Iris pigment epithelial cell (primary cell): ENCODE results near the gene CENPP.

ENCODE experiments used
- DNase-seq: peaks from one replicate; pipeline ENCODE4 v3.0.0-alpha.2; 2011; ENCODE audit warnings: low read depth

The CENPP gene

DNA sequence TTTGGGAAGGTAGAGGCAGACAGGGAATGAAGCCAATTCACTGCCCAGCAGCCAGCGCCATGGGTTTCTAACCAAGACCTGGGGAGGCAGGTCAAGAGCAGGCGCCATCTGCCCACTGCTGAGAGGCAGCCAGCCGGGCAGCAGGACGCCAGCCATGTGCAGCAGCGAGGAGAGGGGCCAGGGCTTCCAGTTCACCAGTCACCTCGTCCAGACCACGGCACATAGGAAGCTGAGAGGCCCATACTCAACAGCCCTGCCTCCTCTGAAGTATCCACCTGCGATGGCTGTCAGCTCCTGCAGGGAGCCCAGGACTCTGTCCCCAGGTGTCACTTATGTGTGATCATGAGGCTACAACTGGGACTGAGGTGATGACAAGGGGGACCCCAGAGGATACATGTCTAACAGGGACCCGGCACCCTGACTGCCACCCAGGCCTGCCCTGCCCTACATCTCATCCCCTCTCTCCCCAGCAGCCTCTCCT is 314.1 kb downstream of the CENPP start:
- DNase-seq = no peak

- no peak for DNase-seq
These were observed 314.8 kb downstream of the CENPP start for GRCh38 chr9:92640398-92641091.

GRCh38 chr9:92641092-92641809 is 315.5 kb downstream of the CENPP start:
- no peak for DNase-seq

DNA sequence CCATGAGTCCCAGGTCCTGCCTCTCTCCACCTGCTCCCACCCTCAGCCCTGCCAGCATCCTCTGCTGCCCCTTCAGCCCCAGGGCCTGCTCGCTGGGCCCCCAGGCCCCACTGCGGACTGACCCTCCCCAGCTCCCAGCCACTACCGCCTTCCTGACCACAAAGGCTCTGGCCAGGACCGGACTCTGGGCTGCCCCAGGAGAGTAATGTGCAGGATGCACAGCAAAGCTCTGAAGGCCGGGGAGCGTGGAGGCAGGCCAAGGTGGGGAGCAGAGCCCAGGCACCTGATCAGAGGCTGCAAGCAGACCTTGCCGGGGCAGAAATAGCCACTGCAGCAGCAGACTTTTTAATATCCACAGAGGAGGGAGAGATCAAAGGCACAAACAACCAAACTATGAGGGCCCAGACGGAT is 316.3 kb downstream of the CENPP start:
- no peak for DNase-seq

DNA sequence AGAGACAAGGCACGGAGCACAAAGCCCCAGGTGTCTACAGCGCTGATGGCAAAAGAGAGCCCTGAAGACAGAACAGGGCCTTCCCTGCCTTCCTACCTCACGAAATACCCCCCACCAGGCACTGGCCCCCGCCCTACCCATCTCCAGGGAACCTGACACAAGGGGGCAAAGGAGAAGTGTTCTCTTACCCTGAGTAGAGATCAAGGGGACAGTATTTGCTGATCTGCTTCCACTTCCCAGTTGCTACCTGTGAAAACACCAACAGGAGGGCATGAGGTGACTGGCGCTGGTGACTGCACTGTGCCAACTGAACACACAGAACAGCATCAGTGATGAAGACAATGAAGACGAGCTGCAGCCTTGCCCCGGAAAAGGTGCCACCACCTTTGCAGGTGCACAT is 316.8 kb downstream of the CENPP start:
- DNase-seq = no peak

GRCh38 chr9:92644278-92644677 is 318.5 kb downstream of the CENPP start:
- no peak for DNase-seq

DNA sequence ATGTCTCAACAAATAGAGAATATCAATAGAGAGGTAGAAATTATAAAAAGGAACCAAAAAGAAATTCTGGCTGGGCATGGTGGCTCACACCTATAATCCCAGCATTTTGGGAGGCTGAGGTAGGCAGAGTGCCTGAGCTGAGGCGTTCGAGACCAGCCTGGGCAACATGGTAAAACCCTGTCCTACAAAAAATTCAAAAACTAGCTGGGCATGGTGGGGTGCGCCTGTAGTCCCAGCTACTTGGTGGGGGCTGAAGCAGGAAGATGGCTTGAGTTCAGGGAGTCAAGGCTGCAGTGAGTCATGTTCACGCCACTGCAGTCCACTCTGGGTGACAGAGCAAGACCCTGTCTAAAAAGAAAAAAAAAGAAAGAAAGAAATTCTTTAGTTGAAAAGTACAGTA is 319.3 kb downstream of the CENPP start:
- no peak for DNase-seq

GRCh38 chr9:92647671-92648473 is 322.1 kb downstream of the CENPP start:
- no peak for DNase-seq

- DNase-seq = no peak
These were observed 322.8 kb downstream of the CENPP start for GRCh38 chr9:92648474-92648971.

DNA sequence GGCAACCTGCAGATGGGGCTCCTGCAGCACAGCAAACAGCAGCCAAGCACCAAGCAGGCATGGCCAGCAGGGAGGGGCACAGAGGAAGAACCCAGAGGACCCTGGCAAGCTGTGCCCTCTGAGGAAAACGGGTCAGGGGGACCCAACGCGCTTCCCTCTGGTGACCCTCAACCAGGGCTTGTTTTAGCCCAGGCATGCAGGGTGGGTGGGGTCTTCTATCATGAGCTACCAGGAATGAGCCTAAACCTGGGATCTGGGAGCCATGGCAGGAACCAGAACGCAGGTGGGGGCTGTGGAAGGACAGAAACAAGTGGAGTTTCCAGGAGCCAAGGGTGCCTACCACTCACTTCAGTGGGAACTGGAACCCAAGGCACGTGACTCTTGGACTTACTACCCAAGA is 323.3 kb downstream of the CENPP start:
- no peak for DNase-seq

DNA sequence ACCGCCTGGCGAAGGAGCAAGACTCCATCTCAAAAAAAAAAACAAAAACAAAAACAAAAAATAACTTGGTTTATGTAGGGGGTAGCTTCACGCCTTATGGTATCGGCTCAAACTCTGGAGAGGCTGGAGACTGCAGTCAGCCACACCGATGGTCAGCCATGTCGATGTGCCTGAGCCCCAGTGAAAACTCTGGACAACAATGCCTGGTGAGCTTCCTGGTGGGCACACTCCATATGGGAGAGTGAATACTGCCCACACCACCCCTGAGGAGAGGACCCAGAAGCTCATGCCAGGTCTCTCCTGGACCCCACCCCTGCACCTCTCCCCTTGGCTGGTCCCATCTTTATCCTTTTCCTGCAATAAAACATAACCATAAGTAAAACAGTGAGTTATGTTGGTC is 324.5 kb downstream of the CENPP start:
- no peak for DNase-seq

DNA sequence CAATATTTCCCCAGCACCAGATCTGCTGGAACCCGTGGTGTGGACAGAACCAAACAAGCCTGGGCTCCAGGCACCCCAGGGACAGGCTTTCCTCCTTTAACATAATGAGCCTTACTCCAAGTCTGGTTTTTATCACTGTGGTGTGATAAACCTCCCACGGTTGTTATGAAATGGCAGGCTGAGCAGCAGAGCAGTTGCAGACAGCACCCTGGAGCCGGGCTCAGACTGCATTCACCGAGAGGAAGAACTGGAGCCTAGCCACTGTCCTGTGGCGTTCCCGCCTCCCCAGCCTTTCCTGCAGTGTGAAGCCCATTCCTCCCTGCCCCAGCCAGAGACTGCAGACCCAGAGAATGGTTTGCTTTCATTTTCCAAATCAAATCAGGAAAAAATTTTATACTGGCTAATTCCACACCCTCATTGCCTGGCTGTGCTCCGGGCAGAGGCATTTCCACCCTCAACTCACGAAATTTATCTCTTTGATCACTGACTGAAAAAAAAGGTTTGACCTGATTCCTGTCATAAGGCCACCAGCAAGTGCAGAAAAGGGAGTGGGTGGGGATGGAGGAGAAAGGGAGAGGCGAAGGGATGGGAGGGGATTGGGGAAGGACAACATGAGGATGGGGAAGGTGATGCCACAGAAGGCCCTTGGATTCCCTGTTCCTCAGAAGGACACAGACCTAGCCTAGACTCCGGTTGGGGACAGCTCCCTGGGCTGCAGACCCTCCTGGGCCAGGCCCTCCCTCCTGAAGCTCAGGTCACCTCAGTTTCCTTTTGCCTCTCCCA is 325.3 kb downstream of the CENPP start:
- peak; percentile 61 for DNase-seq

DNA sequence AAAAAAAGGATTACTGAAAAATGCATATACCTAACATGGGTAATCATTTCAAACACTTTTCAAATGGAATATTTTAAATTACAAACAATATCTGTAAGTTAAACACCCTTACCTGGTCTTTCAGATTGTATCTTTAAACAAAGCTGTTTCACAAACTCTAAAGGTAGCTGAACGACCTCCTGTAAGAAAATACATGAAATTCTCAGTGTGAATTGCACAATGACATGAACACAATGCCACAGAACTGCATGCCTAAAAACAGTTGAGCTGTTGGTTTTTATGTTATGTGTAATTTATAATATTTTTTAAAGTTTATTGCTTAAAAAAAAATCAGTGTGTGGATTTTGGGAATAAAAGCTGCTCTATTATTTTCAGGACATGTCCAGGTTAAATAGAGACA is 326.7 kb downstream of the CENPP start:
- no peak for DNase-seq

GRCh38 chr9:92654481-92655301 is 328.9 kb downstream of the CENPP start:
- DNase-seq = no peak

GRCh38 chr9:92655366-92655765 is 329.6 kb downstream of the CENPP start:
- no peak for DNase-seq

- no peak for DNase-seq
These were observed 330.3 kb downstream of the CENPP start for GRCh38 chr9:92655896-92656536.

GRCh38 chr9:92656537-92656925 is 330.8 kb downstream of the CENPP start:
- DNase-seq = no peak

- DNase-seq = no peak
These were observed 331.7 kb downstream of the CENPP start for GRCh38 chr9:92657296-92658094.

- DNase-seq = no peak
These were observed 332.4 kb downstream of the CENPP start for GRCh38 chr9:92658176-92658575.

- no peak for DNase-seq
These were observed 332.9 kb downstream of the CENPP start for GRCh38 chr9:92658611-92659010.
